HL-60/S4 treated with phorbol 12-myristate 13-acetate at 8.2 ng/mL for 4 days and 3 days (cell line): ENCODE data around the gene KLF13.
"Not testable (repeated sequence)": the region's sequence is repeated elsewhere in the genome, so short reads cannot be mapped to it uniquely, and the experiment has no call there.

ENCODE experiments used
- in situ Hi-C: fragments of 300-500 bp; cut with MboI; formaldehyde crosslinking; loops from 2 replicates; pipeline ENCODE4 v1.15.0; 2022; ENCODE audit warnings: low sequenced_read_pairs

The KLF13 gene

GRCh38 chr15:31344823-31345605 lies 18.4 kb downstream of the KLF13 start:
- in situ Hi-C loops = no loop called here

GRCh38 chr15:31345606-31346366 lies 19.2 kb downstream of the KLF13 start:
- in situ Hi-C loops = no loop called here

- in situ Hi-C loops = no loop called here
Measured at GRCh38 chr15:31346367-31347066, 19.9 kb downstream of the KLF13 start.

- in situ Hi-C loops = no loop called here
Measured at GRCh38 chr15:31347067-31347975, 20.7 kb downstream of the KLF13 start.

- in situ Hi-C loops = no loop called here
Measured at GRCh38 chr15:31347981-31348803, 21.6 kb downstream of the KLF13 start.

GRCh38 chr15:31349233-31350141 lies 22.9 kb downstream of the KLF13 start:
- in situ Hi-C loops = no loop called here

- in situ Hi-C loops = no loop called here
Measured at GRCh38 chr15:31350771-31351170, 24.1 kb downstream of the KLF13 start.

GRCh38 chr15:31352339-31352751 lies 25.7 kb downstream of the KLF13 start:
- in situ Hi-C loops = no loop called here

GRCh38 chr15:31352911-31353811 lies 26.5 kb downstream of the KLF13 start:
- in situ Hi-C loops = no loop called here

- in situ Hi-C loops = no loop called here
Measured at GRCh38 chr15:31353931-31354330, 27.3 kb downstream of the KLF13 start.

GRCh38 chr15:31356097-31356496 lies 29.5 kb downstream of the KLF13 start:
- in situ Hi-C loops = not testable (repeated sequence)

- in situ Hi-C loops = no loop called here
Measured at GRCh38 chr15:31357148-31357547, 30.5 kb downstream of the KLF13 start.

GRCh38 chr15:31358163-31358562 lies 31.5 kb downstream of the KLF13 start:
- in situ Hi-C loops = no loop called here

- in situ Hi-C loops = no loop called here
Measured at GRCh38 chr15:31358957-31359701, 32.5 kb downstream of the KLF13 start.

GRCh38 chr15:31359702-31360111 lies 33.1 kb downstream of the KLF13 start:
- in situ Hi-C loops = no loop called here

GRCh38 chr15:31360158-31360561 lies 33.5 kb downstream of the KLF13 start:
- in situ Hi-C loops = no loop called here
